Neural cell (in vitro differentiated cells): ENCODE measurements around the gene PRKCD. TPM values are rescaled to one million over a fixed set of nuclear protein-coding genes. Genes with fewer than 3 reads are reported as not detected.

ENCODE experiments used
- H2AFZ ChIP-seq: fragments of 200-600, 300-800 bp; sonication (generic), shearing (Covaris generic); 2 replicates; pipeline ENCODE4 v1.6.0; 2014; ENCODE audit warnings: low read depth, mild to moderate bottlenecking, antibody characterized with exemption, low read length, moderate library complexity
- H3F3A ChIP-seq: fragments of 200-600 bp; shearing (Covaris generic); 2 replicates; pipeline ENCODE4 v1.6.1; 2016; ENCODE audit warnings: mild to moderate bottlenecking, moderate library complexity, mixed read lengths, antibody characterized with exemption, low read length; ENCODE audit not compliant: insufficient read depth, poor library complexity, severe bottlenecking
- H3K27ac ChIP-seq: fragments of 200-600, 300-800 bp; sonication (generic), shearing (Covaris generic); 2 replicates; pipeline ENCODE4 v1.5.1; 2014; ENCODE audit warnings: mild to moderate bottlenecking, low read length, moderate library complexity
- H3K27me3 ChIP-seq: fragments of 300-800, 200-600 bp; sonication (generic), shearing (Covaris generic); 2 replicates; pipeline ENCODE4 v1.6.0; 2014; ENCODE audit warnings: mild to moderate bottlenecking, low read depth, low read length, moderate library complexity; ENCODE audit not compliant: insufficient read depth
- H3K36me3 ChIP-seq: fragments of 300-800, 200-600 bp; sonication (generic), shearing (Covaris generic); 2 replicates; pipeline ENCODE4 v1.5.1; 2014; ENCODE audit warnings: mild to moderate bottlenecking, antibody characterized with exemption, low read length, moderate library complexity; ENCODE audit not compliant: insufficient read depth
- H3K4me2 ChIP-seq: fragments of 300-800, 200-600 bp; sonication (generic), shearing (Covaris generic); 2 replicates; pipeline ENCODE4 v1.6.0; 2014; ENCODE audit warnings: mild to moderate bottlenecking, low read length
- H3K4me3 ChIP-seq: fragments of 300-800, 200-600 bp; sonication (generic), shearing (Covaris generic); 2 replicates; pipeline ENCODE4 v1.5.1; 2014; ENCODE audit warnings: mild to moderate bottlenecking, low read length, moderate library complexity
- H3K79me2 ChIP-seq: fragments of 200-600 bp; shearing (Covaris generic); replicated peaks from 2 replicates; pipeline ENCODE4 v1.6.0; 2014; ENCODE audit warnings: mild to moderate bottlenecking, low read length, moderate library complexity; ENCODE audit not compliant: insufficient read depth
- H3K9ac ChIP-seq: fragments of 300-800, 200-600 bp; sonication (generic), shearing (Covaris generic); 2 replicates; pipeline ENCODE4 v1.6.1; 2016; ENCODE audit warnings: mild to moderate bottlenecking, low read length, mixed read lengths
- H3K9me2 ChIP-seq: fragments of 200-600 bp; shearing (Covaris generic); 2 replicates; pipeline ENCODE4 v1.6.1; 2016; ENCODE audit warnings: mild to moderate bottlenecking, low read length, mixed read lengths; ENCODE audit not compliant: insufficient read depth
- H3K9me3 ChIP-seq: fragments of 200-600, 300-800 bp; sonication (generic), shearing (Covaris generic); 2 replicates; pipeline ENCODE4 v1.6.1; 2016; ENCODE audit warnings: mild to moderate bottlenecking, mixed run types, low read length, moderate library complexity, mixed read lengths
- H4K20me1 ChIP-seq: fragments of 200-600 bp; shearing (Covaris generic); 2 replicates; pipeline ENCODE4 v1.6.1; 2016; ENCODE audit warnings: mild to moderate bottlenecking, mixed run types; ENCODE audit not compliant: insufficient read depth
- CTCF ChIP-seq: fragments of 450-650 bp; IDR thresholded peaks from 2 replicates; pipeline ENCODE4 v1.5.1; 2014; ENCODE audit warnings: antibody characterized with exemption, mild to moderate bottlenecking, moderate library complexity; ENCODE audit not compliant: poor library complexity, severe bottlenecking
- EP300 ChIP-seq: fragments of 450-650 bp; conservative IDR thresholded peaks from 2 replicates; pipeline ENCODE4 v1.6.1; 2014; ENCODE audit warnings: antibody characterized with exemption, mild to moderate bottlenecking, moderate library complexity; ENCODE audit not compliant: poor library complexity, severe bottlenecking
- EZH2 ChIP-seq: fragments of 200-600, 300-800 bp; shearing (Covaris generic), sonication (generic); IDR thresholded peaks from 2 replicates; pipeline ENCODE4 v1.6.1; 2014; ENCODE audit warnings: antibody characterized with exemption, low read length, borderline replicate concordance, mild to moderate bottlenecking; ENCODE audit not compliant: insufficient read depth, poor library complexity, severe bottlenecking
- MXI1 ChIP-seq: fragments of 450-650 bp; conservative IDR thresholded peaks from 2 replicates; pipeline ENCODE4 v1.6.1; 2014; ENCODE audit warnings: antibody characterized with exemption, mild to moderate bottlenecking; ENCODE audit not compliant: poor library complexity, severe bottlenecking
- POLR2AphosphoS5 ChIP-seq: IDR thresholded peaks from 2 replicates; pipeline ENCODE4 v1.6.1; 2012
- RAD21 ChIP-seq: fragments of 450-650 bp; conservative IDR thresholded peaks from 2 replicates; pipeline ENCODE4 v1.6.1; 2014; ENCODE audit warnings: antibody characterized with exemption, mild to moderate bottlenecking, moderate library complexity
- REST ChIP-seq: IDR thresholded peaks from 2 replicates; pipeline ENCODE4 v1.6.1; 2012; ENCODE audit warnings: borderline replicate concordance
- SMC3 ChIP-seq: fragments of 450-650 bp; conservative IDR thresholded peaks from 2 replicates; pipeline ENCODE4 v1.6.1; 2014; ENCODE audit warnings: antibody characterized with exemption, mild to moderate bottlenecking, moderate library complexity; ENCODE audit not compliant: poor library complexity
- TAF1 ChIP-seq: IDR thresholded peaks from 2 replicates; pipeline ENCODE4 v1.6.1; 2012; ENCODE audit warnings: low read depth
- polyA plus RNA-seq: library from polyadenylated mRNA; depleted of rRNA; stranded (reverse); fragments of >200 nt; gene quantifications from 2 replicates; pipeline ENCODE4 v1.2.3, GENCODE V29; 2014

Gene PRKCD
- polyA plus RNA-seq, 1 donor from 2014 or later = not detected

GRCh38 chr3:53137221-53137620, 23.8 kb upstream of the PRKCD start:
- H3F3A ChIP-seq = no peaks in the 10 kb centered on the region
- H3K4me3 ChIP-seq = no peak overlapping the region
- no peaks in the 10 kb centered on the region for H4K20me1 ChIP-seq
- H3K9me3 ChIP-seq = no peaks in the 10 kb centered on the region
- no peak for TF ChIP-seq TAF1
- no peaks in the 10 kb centered on the region for H3K36me3 ChIP-seq
- H3K4me2 ChIP-seq = no peak overlapping the region
- no peak overlapping the region for H2AFZ ChIP-seq
- H3K27ac ChIP-seq = no peak overlapping the region
- no peaks in the 10 kb centered on the region for H3K9me2 ChIP-seq
- H3K9ac ChIP-seq = no peak overlapping the region
- no peaks in the 10 kb centered on the region for H3K79me2 ChIP-seq
- no peaks in the 10 kb centered on the region for H3K27me3 ChIP-seq

- Histone ChIP-seq H3F3A (no peaks in the 10 kb centered on the region), H3K4me2 (no peak overlapping the region), H3K9me3 (no peaks in the 10 kb centered on the region), H3K27ac (no peak overlapping the region), H4K20me1 (no peaks in the 10 kb centered on the region), H3K79me2 (no peaks in the 10 kb centered on the region), H2AFZ (no peak overlapping the region), H3K9ac (no peak overlapping the region), H3K9me2 (no peaks in the 10 kb centered on the region), H3K36me3 (no peaks in the 10 kb centered on the region), H3K4me3 (no peak overlapping the region), H3K27me3 (no peaks in the 10 kb centered on the region)
- no peak for TF ChIP-seq SMC3
- no peak for TF ChIP-seq MXI1
- no peak for TF ChIP-seq EP300
- no peak for TF ChIP-seq RAD21
- no peak for TF ChIP-seq POLR2AphosphoS5
- no peak for TF ChIP-seq EZH2
Observed at GRCh38 chr3:53137835-53138446, 23.1 kb upstream of the PRKCD start.

- no peak overlapping the region for H3K4me2 ChIP-seq
Observed at GRCh38 chr3:53139906-53140846, 20.8 kb upstream of the PRKCD start.

More at GRCh38 chr3:53139906-53140846, 20.8 kb upstream of the PRKCD start:
- Histone ChIP-seq H3K36me3 (no peaks in the 10 kb centered on the region), H4K20me1 (no peaks in the 10 kb centered on the region), H3F3A (no peaks in the 10 kb centered on the region), H3K79me2 (no peaks in the 10 kb centered on the region), H3K27me3 (no peaks in the 10 kb centered on the region), H2AFZ (no peak overlapping the region), H3K27ac (no peak overlapping the region), H3K4me3 (no peak overlapping the region), H3K9ac (no peak overlapping the region), H3K9me2 (no peaks in the 10 kb centered on the region), H3K9me3 (no peaks in the 10 kb centered on the region)
- TF ChIP-seq REST (no peak), SMC3 (no peak), RAD21 (no peak), CTCF (no peak)
